Stomach (tissue), 9 donors: Measurements from ENCODE around the gene SSRP1. TPM values are rescaled to one million over a fixed set of nuclear protein-coding genes. Genes with fewer than 3 reads are reported as not detected.

Experiments
- DNase-seq, 2 donors: peaks; one replicate each; pipeline versions ENCODE4 v3.0.0 to v3.0.0-alpha.2; 2013 to 2019
- H3K27ac ChIP-seq, 5 donors: fragments of 200-600 bp in 4 of 5; sonication (generic) in 4 of 5; one replicate each; pipeline ENCODE4 v1.5.1; 2013 to 2019; ENCODE audit warnings: mild to moderate bottlenecking in 1 of 5, moderate library complexity in 1 of 5
- H3K27me3 ChIP-seq, 3 donors: fragments of 200-600 bp; sonication (generic); one replicate each; pipeline ENCODE4 v1.5.1; 2017 to 2019; ENCODE audit warnings: mixed run types in 1 of 3
- H3K36me3 ChIP-seq, 4 donors: fragments of 200-600 bp; sonication (generic); 1 replicate in 3 of 4; 2 replicates in 1 of 4; pipeline ENCODE4 v1.5.1; 2016 to 2019
- H3K4me1 ChIP-seq, 4 donors: fragments of 200-600 bp; sonication (generic); one replicate each; pipeline ENCODE4 v1.5.1; 2016 to 2019
- H3K4me3 ChIP-seq, 4 donors: fragments of 200-600 bp; sonication (generic) in 3 of 4; one replicate each; pipeline ENCODE4 v1.5.1; 2016 to 2019; ENCODE audit warnings: mild to moderate bottlenecking in 1 of 4
- H3K9me3 ChIP-seq, 4 donors: fragments of 200-600 bp; sonication (generic); one replicate each; pipeline ENCODE4 v1.5.1; 2016 to 2019
- EP300 ChIP-seq: sonication (generic); formaldehyde crosslinking; IDR thresholded peaks from one replicate; pipeline ENCODE4 v1.6.1; 2017; ENCODE audit warnings: antibody characterized with exemption
- POLR2A ChIP-seq, 4 donors: fragments of 450-650 bp; IDR thresholded peaks; one replicate each; pipeline ENCODE4 v1.6.1; 2016; ENCODE audit warnings: antibody characterized with exemption in 4 of 4, control low read depth in 2 of 4, mild to moderate bottlenecking in 1 of 4, moderate library complexity in 1 of 4
- POLR2AphosphoS5 ChIP-seq, 3 donors: sonication (generic); formaldehyde crosslinking; IDR thresholded peaks; one replicate each; pipeline ENCODE4 v1.6.1; 2016; ENCODE audit warnings: antibody characterized with exemption in 3 of 3
- WGBS, 5 donors: extraction: QIAGEN DNeasy Blood & Tissue Kit in 3 of 5; methylation state at CpG; one replicate each; pipeline versions ENCODE4 v1.1.5 to v1.1.7; 2013 to 2018; 5-methylcytosine and 5-hydroxymethylcytosine counted together
- intact Hi-C: fragments of 100-400 bp; cut with DNase I; formaldehyde crosslinking; loops from one replicate; pipeline ENCODE4 v1.15.1; 2023; ENCODE audit warnings: low total_unique reads
- polyA plus RNA-seq, 3 donors: library from polyadenylated mRNA; stranded (reverse); fragments of 200-250 nt; gene quantifications; one replicate each; pipeline ENCODE4 v1.2.3, GENCODE V29; 2013
- total RNA-seq, 5 donors: library from RNA; depleted of rRNA; stranded (reverse); fragments of >200 nt; gene quantifications; one replicate each; pipeline versions ENCODE4 v1.1.0 to v1.2.3, GENCODE V29; 2014 to 2016
- TF ChIP-seq, protein P1 (sequence below), 7 experiments: fragments of 450-650 bp in 4 of 7; fragments of 200-600 bp in 3 of 7; sonication (generic) in 3 of 7; IDR thresholded peaks; one replicate each; pipeline ENCODE4 v1.5.1; 2016 to 2019; ENCODE audit warnings: antibody characterized with exemption in 7 of 7, control low read depth in 2 of 7, mild to moderate bottlenecking in 1 of 7
- donor health status: healthy with polysubstance abuse.
- donor health status: Bipolar disorder and iron deficiency.
- donor health status: healthy.

The SSRP1 gene
- total and polyA plus RNA-seq, 8 donors = 15.8 to 62.9 (median 47.1) TPM

- intact Hi-C loops = no loop called here
- H3K9me3 ChIP-seq = no peaks in the 10 kb centered on the region
- H3K27ac ChIP-seq = peak overlapping the region; percentile 84 to 95 (median 90)
- H3K36me3 ChIP-seq = peaks cover 60 to 72% (median 69%) of the 10 kb centered on the region in 4 donors
- WGBS, 5 donors = 0 to 3% (median 1%) methylated on average over 11 to 31 of the region's 31 CpGs
- H3K4me3 ChIP-seq = peak overlapping the region; percentile 42 to 52 (median 45)
- H3K4me1 ChIP-seq = peaks cover 82 to 100% (median 94%) of the 10 kb centered on the region in 4 donors
- DNase-seq = peak; percentile 94 to 97
- H3K27me3 ChIP-seq = no peaks in the 10 kb centered on the region
- TF ChIP-seq EP300 (no peak), POLR2AphosphoS5 (IDR thresholded peaks at IDR 0.05) (peak; percentile 34 to 92 (median 84)), POLR2A (IDR thresholded peaks at IDR 0.05) (peak in 1 of 4 donors; percentile 41)
- TF ChIP-seq, protein P1, sequence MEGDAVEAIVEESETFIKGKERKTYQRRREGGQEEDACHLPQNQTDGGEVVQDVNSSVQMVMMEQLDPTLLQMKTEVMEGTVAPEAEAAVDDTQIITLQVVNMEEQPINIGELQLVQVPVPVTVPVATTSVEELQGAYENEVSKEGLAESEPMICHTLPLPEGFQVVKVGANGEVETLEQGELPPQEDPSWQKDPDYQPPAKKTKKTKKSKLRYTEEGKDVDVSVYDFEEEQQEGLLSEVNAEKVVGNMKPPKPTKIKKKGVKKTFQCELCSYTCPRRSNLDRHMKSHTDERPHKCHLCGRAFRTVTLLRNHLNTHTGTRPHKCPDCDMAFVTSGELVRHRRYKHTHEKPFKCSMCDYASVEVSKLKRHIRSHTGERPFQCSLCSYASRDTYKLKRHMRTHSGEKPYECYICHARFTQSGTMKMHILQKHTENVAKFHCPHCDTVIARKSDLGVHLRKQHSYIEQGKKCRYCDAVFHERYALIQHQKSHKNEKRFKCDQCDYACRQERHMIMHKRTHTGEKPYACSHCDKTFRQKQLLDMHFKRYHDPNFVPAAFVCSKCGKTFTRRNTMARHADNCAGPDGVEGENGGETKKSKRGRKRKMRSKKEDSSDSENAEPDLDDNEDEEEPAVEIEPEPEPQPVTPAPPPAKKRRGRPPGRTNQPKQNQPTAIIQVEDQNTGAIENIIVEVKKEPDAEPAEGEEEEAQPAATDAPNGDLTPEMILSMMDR (IDR thresholded peaks at IDR 0.05) = no peak
These were observed 24.4 kb downstream of the SSRP1 start for GRCh38 chr11:57311109-57311936.

DNA sequence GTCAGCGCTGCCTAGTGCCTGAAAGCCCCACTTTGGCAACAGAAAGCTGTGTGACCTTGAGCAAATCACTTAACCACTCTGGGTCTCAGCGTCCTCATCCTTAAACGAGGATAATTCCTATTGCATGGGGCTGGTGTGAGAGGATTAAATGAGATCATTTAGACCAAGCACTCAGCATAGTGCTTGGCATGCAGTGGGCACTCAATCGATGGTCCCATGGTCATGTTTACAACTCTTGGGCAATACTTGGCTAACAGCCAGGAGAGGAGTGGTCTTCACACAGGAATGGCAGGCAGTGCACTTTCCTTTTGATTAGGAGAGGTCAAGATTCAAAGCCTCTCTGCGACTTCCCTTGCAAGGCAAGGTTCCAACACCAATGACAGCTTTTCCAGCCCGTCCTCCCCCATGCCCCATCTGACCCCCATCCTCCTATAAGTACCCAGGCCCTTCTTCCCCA lies 25.0 kb downstream of the SSRP1 start:
- peak in 1 of 2 donors; percentile 82 for DNase-seq
- peak overlapping the region; percentile 42 to 52 (median 45) for H3K4me3 ChIP-seq
- TF ChIP-seq POLR2AphosphoS5 (IDR thresholded peaks at IDR 0.05) (peak in 1 of 3 donors; percentile 72), EP300 (no peak)
- H3K9me3 ChIP-seq = no peaks in the 10 kb centered on the region
- H3K36me3 ChIP-seq = peaks cover 54 to 69% (median 62%) of the 10 kb centered on the region in 4 donors
- intact Hi-C loops = no loop called here
- 27 to 42% (median 31%) methylated on average over 6 of the region's 6 CpGs for WGBS, 5 donors
- peak overlapping the region; percentile 84 to 95 (median 90) for H3K27ac ChIP-seq
- H3K27me3 ChIP-seq = no peaks in the 10 kb centered on the region
- H3K4me1 ChIP-seq = peaks cover 82 to 100% (median 94%) of the 10 kb centered on the region in 4 donors

DNA sequence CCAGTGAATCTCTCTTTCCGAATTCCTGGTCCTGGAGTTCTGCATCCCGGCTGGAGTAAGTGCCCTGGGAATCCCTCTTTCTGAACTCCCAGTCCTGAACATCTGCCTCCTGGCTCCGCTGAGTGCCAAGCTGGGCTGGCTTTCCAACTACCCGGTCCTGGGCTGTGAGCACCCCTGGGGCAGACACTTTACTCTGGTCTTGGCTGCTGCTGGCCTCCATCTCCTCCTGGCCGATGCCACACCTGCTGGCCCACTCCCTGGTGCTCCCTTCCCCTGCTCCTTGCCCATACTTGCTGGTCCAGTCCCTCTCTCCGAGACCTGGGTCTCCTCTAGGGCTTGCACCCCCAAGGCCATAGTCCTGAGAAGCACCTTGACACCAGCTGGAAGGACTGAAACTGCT lies 25.6 kb downstream of the SSRP1 start:
- H3K27me3 ChIP-seq = no peaks in the 10 kb centered on the region
- 66 to 89% (median 87%) methylated on average over 6 of the region's 6 CpGs for WGBS, 5 donors
- H3K9me3 ChIP-seq = no peaks in the 10 kb centered on the region
- H3K36me3 ChIP-seq = peaks cover 50 to 64% (median 56%) of the 10 kb centered on the region in 4 donors
- TF ChIP-seq POLR2A (IDR thresholded peaks at IDR 0.05) = no peak
- TF ChIP-seq EP300 = no peak
- TF ChIP-seq, protein P1 (IDR thresholded peaks at IDR 0.05) = no peak
- TF ChIP-seq POLR2AphosphoS5 (IDR thresholded peaks at IDR 0.05) = no peak
- peak overlapping the region in 3 of 4 donors; percentile 42 to 52 (median 48) for H3K4me3 ChIP-seq
- H3K4me1 ChIP-seq = peaks cover 85 to 100% (median 94%) of the 10 kb centered on the region in 4 donors
- peak overlapping the region in 4 of 5 donors; percentile 90 to 95 (median 92) for H3K27ac ChIP-seq
- intact Hi-C loops = no loop called here
- no peak for DNase-seq

DNA sequence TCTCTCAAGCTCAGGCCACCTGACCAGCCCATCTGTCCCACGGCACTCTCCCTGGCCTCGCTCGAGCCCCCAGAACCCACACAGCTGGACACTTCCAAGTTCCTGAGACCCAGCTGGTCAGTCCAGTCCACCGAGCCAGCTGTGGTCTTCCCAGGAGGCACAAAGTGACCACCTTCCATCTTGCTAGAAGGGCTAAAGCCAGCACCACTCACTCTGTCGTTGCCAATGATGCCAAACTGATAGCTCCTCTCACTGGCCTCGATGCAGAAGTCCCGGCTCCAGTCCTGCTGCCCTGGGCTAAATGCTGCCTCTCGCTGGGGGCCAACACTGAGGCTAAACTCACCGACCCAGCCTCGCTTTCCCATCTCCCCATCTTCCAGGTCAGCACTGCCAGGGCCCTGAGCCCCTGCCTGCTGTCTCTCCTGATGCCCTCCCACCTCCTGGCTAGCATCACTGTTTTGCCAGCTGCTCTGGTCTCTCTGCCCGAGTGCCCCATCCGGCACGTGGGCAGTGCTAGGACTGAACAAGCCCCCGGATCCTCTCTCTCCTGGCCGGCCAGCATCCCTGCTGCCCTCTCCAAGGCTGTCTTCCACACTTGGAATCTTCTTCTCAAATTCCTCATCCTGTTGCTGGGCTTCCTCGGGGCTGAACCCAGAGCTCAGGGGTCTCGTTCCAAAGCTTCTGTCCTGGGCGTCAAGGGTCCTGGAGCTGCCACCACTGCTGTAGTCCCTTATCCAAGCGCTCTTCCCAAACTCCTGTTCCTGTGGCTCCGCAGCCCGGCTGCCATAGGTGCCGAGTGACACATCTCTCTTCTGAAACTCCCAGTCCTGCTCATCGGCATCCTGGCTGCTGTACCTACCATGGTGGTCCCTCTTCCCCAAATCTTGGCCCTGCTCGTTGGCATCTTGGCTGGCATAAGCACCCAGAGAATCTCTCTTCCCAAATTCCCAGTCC lies 26.3 kb downstream of the SSRP1 start:
- DNase-seq = no peak
- H3K4me3 ChIP-seq = peak overlapping the region in 1 of 4 donors; percentile 52
- intact Hi-C loops = no loop called here
- H3K27me3 ChIP-seq = no peaks in the 10 kb centered on the region
- TF ChIP-seq POLR2AphosphoS5 (IDR thresholded peaks at IDR 0.05) (no peak), EP300 (no peak)
- TF ChIP-seq, protein P1 (IDR thresholded peaks at IDR 0.05) = no peak
- WGBS, 5 donors = 86 to 92% (median 90%) methylated on average over 23 to 24 of the region's 24 CpGs
- H3K27ac ChIP-seq = peak overlapping the region; percentile 13 to 95 (median 90)
- no peaks in the 10 kb centered on the region for H3K9me3 ChIP-seq
- peaks cover 43 to 57% (median 49%) of the 10 kb centered on the region in 4 donors for H3K36me3 ChIP-seq
- peaks cover 92 to 100% (median 98%) of the 10 kb centered on the region in 4 donors for H3K4me1 ChIP-seq
